Measurements from ENCODE around the gene ZFAND5.

Gene ZFAND5

DNA sequence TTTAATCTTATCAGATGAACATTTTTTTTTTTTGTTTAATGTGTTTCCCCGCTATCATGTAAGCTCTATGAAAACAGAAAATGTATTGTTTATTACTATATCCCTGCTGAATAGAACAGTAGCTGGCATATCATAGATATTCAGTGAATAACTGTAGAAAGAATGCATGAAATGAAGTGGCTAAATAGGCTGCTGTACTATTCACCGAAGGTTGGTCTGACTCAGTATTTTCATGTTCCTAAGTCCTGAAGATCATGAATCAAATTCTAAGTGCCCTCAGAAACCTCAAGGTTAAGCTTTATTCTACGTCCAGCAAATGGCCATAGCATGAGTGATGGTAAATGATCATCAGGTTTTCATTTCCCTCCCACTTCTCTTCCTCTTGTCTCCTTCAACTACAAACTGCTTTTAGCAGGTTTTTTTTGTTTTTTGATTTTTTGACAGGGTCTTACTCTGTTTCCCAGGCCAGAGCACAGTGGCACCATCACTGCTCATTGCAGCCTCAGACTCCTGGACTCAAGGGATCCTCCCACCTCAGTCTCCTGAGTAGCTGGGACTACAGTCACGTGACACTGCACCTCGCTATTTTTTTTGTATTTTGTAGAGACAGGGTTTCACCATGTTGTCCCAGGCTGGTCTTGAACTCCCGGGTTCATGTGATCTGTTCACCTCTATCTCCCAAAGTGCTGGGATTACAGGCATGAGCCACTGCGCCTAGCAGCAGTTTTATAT lies 19.1 kb upstream of the ZFAND5 start:
- Histone ChIP-seq H3K4me1 (ENCODE audit: insufficient read depth, low read length) (no peaks in the 10 kb centered on the region), H3K36me3 (ENCODE audit: insufficient read depth, low read length) (no peaks in the 10 kb centered on the region), H3K9ac (ENCODE audit: low read depth, low read length) (no peak overlapping the region), H3K9me3 (ENCODE audit: control insufficient read depth, insufficient read depth, low read length) (no peaks in the 10 kb centered on the region)

DNA sequence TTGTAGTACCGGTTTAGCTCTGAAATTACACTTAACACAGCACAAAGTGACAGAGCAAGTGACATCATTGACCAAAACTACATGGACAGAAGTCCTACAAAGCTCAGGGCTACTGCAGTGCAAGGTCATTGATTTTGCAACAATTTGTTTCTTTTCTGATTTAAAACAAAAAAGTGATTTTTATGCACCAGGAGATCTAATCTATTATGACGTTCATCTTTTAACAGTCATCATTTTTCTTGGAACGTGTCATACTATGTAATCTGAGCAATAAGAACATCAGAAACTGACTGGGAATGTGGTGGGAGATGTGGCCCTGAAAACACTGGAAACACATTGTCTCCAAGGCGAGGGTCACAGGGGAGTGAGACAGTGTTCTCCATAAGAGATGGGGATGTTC lies 17.4 kb upstream of the ZFAND5 start:
- H3K9ac ChIP-seq (ENCODE audit: low read depth, low read length) = no peak overlapping the region
- no peaks in the 10 kb centered on the region for H3K4me1 ChIP-seq (ENCODE audit: insufficient read depth, low read length)
- H3K36me3 ChIP-seq (ENCODE audit: insufficient read depth, low read length) = no peaks in the 10 kb centered on the region
- H3K9me3 ChIP-seq (ENCODE audit: control insufficient read depth, insufficient read depth, low read length) = no peaks in the 10 kb centered on the region

DNA sequence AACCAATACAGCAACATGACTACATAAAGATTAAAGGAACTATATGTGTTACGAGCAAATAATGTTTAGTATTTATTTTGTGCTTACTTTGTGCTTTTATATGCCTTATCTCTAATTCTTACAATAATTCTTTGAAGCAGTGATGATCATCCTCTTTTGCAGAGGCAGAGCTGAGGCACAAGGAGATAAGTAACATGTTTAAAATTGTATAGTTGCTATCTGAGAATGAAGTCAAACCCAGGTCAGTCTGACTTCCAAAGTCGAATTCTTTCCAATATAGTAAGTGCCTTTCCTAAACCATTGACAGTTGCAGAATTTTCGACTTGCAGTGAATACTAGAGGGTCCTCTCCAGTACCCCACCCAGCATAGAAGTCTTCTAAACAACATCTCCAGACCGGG lies 12.0 kb upstream of the ZFAND5 start:
- H3K4me1 ChIP-seq (ENCODE audit: insufficient read depth, low read length) = no peaks in the 10 kb centered on the region
- H3K9me3 ChIP-seq (ENCODE audit: control insufficient read depth, insufficient read depth, low read length) = no peaks in the 10 kb centered on the region
- H3K36me3 ChIP-seq (ENCODE audit: insufficient read depth, low read length) = no peaks in the 10 kb centered on the region
- no peak overlapping the region for H3K9ac ChIP-seq (ENCODE audit: low read depth, low read length)

DNA sequence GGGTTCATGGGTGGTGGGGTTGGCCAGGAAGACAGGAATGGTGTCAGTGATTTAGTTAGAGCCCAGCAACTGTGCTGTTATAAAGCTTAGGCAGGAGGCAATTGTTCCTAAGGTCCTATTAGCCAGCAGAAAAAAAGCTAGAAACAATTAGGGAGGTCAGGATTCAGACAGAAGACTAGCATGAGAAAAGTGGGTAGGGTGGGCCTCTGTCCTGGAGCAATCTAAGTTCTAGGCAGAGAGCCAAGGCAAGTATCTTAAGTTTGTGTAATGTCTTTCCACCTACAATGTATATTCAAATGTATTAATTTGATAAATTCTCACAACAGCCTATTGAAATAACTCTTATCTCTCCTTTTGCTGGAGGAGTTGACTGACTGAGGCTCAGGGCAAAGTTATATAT lies 6.1 kb upstream of the ZFAND5 start:
- Histone ChIP-seq H3K9me3 (ENCODE audit: control insufficient read depth, insufficient read depth, low read length) (no peaks in the 10 kb centered on the region), H3K4me1 (ENCODE audit: insufficient read depth, low read length) (peaks cover 9% of the 10 kb centered on the region; the same call in 1 of the 2 replicates), H3K36me3 (ENCODE audit: insufficient read depth, low read length) (no peaks in the 10 kb centered on the region), H3K9ac (ENCODE audit: low read depth, low read length) (no peak overlapping the region)

DNA sequence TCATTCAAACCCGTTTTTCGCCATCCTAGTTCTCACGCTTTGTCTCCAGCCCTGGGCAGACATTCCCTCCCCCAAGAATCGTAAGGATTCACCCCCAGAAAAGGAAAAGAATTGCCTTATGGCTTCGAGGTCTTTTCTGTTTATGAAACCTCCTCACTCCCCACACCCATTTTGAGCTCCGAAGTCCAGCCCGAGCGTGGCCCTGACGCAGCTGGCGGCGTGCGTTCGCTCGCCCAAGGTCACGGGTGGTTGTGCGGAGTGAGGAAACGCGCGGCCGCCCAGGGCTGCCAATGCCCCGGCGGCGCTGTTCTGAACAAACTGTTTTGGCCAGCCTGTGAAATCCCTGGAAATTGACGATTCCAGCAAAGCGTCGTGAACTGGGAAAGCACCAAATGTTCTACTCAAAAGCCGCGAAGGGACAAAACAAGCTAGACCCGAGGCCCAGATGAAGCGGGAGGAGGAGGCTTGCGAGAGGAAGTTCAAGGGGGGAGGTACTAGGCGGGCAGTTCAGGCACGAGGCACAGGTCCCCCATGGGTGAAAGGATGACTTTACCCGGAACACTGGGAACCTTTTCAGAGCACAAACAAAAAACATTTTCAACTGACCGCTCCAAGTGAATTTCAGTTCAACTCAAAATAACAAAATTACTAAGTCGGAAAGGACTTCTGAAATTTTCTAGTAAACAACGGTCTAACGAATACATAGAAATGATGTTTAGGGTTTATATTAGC lies 683 bp upstream of the ZFAND5 start:
- Histone ChIP-seq H3K4me1 (ENCODE audit: insufficient read depth, low read length) (peaks cover 9% of the 10 kb centered on the region; the same call in 1 of the 2 replicates), H3K36me3 (ENCODE audit: insufficient read depth, low read length) (peaks cover 4% of the 10 kb centered on the region; the same call in 1 of the 2 replicates), H3K9ac (ENCODE audit: low read depth, low read length) (peak overlapping the region; percentile 88), H3K9me3 (ENCODE audit: control insufficient read depth, insufficient read depth, low read length) (peaks cover 3% of the 10 kb centered on the region; the same call in 1 of the 2 replicates)

DNA sequence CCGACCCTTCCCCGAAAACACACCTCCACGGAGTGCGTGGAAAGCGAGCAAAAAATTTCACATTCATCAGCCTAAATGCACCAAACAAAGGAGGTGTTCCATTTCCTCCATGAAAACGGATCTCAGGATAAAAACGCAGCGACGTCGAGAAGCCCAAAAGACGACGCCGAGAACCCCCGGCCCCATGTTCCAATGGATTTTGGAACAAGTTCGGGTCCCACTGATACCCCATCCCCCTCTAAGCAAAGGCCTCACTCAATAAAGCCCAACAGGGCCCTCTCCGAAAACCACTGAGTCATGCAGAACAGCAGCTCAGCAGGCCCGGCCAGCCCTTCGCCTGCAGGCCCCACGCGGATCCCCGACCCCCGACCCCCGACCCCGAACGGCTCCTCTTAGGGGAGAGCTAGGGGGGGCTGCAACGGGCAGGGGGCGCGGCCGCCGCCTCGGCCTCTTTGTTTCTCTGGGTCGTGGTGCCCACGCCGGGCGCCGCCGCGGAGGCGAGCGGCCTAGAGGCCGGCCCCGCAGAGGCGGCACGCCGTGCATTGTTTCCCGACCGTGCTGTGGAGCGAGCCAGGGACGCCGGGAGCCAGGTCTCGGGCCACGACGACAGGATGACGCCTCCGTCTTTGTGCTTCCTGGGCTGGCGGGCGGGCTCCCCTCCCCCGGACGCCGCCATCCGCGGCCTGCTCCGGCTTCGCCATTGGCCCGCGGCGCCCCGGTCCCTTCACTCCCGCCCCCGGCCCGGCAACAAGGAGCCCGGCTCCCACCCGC lies 915 bp downstream of the ZFAND5 start:
- Histone ChIP-seq H3K36me3 (ENCODE audit: insufficient read depth, low read length) (peaks cover 15% of the 10 kb centered on the region), H3K9ac (ENCODE audit: low read depth, low read length) (peak overlapping the region; percentile 96), H3K4me1 (ENCODE audit: insufficient read depth, low read length) (peaks cover 12% of the 10 kb centered on the region; the same call in 1 of the 2 replicates), H3K9me3 (ENCODE audit: control insufficient read depth, insufficient read depth, low read length) (peaks cover 3% of the 10 kb centered on the region; the same call in 1 of the 2 replicates)

DNA sequence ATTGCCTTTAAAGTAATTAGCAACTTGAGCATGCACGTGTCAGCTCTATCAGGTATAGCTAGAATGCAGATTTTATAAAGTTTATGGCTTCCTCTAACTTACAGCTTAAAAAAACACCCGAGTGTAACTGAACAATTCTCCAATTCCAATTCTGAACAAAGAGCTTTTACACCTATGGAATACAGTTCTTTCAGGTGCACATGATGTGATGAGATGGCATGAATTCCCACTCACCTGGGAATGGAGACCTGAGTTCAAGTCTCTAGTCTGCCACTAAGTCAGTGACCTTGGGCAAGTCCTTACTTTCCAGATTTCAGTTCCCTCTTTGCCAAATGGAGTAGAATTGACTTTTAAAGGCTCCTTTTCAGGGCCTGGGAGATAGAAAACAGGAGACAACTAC lies 1.8 kb downstream of the ZFAND5 start:
- peaks cover 12% of the 10 kb centered on the region; the same call in 1 of the 2 replicates for H3K4me1 ChIP-seq (ENCODE audit: insufficient read depth, low read length)
- H3K9ac ChIP-seq (ENCODE audit: low read depth, low read length) = peak overlapping the region; percentile 96
- peaks cover 3% of the 10 kb centered on the region; the same call in 1 of the 2 replicates for H3K9me3 ChIP-seq (ENCODE audit: control insufficient read depth, insufficient read depth, low read length)
- H3K36me3 ChIP-seq (ENCODE audit: insufficient read depth, low read length) = peaks cover 23% of the 10 kb centered on the region

DNA sequence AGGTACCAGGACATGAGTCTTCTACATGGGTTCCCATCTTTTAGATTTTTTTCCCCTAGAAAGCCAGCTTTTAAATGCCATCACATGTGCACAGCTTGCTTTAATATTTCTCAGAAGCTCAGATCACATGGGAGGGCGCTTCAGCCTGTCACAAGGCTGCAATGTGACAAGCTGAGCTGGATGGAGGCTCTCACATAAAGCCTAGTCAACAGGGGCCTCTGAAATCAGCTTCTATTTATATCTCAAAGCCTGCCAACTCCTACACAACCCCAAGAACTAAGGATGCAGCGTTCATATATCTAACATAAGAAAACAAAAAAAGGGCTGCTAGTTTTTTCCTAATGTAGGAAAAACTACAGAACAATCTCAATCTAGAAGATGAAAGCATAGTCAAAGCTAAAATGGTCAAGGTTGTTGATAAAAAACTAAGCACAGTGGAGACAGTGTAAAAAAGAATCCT lies 2.3 kb downstream of the ZFAND5 start:
- peak overlapping the region; percentile 96 for H3K9ac ChIP-seq (ENCODE audit: low read depth, low read length)
- H3K9me3 ChIP-seq (ENCODE audit: control insufficient read depth, insufficient read depth, low read length) = peaks cover 3% of the 10 kb centered on the region; the same call in 1 of the 2 replicates
- peaks cover 23% of the 10 kb centered on the region for H3K36me3 ChIP-seq (ENCODE audit: insufficient read depth, low read length)
- H3K4me1 ChIP-seq (ENCODE audit: insufficient read depth, low read length) = peaks cover 12% of the 10 kb centered on the region; the same call in 1 of the 2 replicates

DNA sequence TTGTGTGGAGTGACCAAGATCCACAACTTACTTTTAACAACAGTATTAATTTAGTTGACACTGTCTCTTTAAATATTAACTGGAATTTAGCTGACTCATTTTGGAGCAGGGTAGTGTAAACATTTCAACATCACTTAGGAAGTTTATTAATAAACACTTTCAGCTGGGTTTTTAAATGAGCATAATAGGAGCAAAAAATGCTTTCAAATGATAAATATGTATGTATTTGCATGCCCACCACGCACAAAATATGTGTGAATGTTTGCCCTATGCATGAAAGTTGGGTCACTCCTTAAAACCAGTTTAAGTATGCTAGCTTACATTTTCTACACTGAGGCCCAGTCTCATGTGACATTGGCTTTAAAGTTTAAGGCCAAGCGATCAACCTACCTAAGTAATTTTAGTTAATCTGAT lies 2.9 kb downstream of the ZFAND5 start:
- Histone ChIP-seq H3K4me1 (ENCODE audit: insufficient read depth, low read length) (peaks cover 11% of the 10 kb centered on the region; the same call in 1 of the 2 replicates), H3K9me3 (ENCODE audit: control insufficient read depth, insufficient read depth, low read length) (peaks cover 3% of the 10 kb centered on the region; the same call in 1 of the 2 replicates), H3K36me3 (ENCODE audit: insufficient read depth, low read length) (peaks cover 23% of the 10 kb centered on the region), H3K9ac (ENCODE audit: low read depth, low read length) (peak overlapping the region; percentile 96; the same call in 1 of the 2 replicates)

DNA sequence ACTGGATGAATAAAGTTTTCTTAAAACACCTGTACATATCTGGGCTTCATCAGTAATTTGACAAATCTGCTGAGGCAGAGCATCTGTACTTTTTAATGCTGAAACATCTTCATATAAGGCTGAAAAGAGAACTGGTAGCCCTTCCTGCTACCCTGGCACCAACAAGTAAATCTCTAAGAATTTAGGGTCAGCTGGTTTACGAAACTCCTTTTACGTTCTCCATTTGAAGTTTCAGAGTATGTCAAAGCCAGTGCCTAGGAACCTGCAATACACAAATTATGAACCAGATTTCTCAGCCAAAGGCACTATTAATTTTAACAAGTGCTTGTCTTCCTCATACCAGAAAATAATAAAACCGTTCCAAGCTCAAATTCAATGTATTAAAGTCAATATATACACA lies 3.8 kb downstream of the ZFAND5 start:
- H3K9me3 ChIP-seq (ENCODE audit: control insufficient read depth, insufficient read depth, low read length) = peaks cover 3% of the 10 kb centered on the region; the same call in 1 of the 2 replicates
- H3K4me1 ChIP-seq (ENCODE audit: insufficient read depth, low read length) = peaks cover 3% of the 10 kb centered on the region; the same call in 1 of the 2 replicates
- no peak overlapping the region for H3K9ac ChIP-seq (ENCODE audit: low read depth, low read length)
- peaks cover 32% of the 10 kb centered on the region for H3K36me3 ChIP-seq (ENCODE audit: insufficient read depth, low read length)

DNA sequence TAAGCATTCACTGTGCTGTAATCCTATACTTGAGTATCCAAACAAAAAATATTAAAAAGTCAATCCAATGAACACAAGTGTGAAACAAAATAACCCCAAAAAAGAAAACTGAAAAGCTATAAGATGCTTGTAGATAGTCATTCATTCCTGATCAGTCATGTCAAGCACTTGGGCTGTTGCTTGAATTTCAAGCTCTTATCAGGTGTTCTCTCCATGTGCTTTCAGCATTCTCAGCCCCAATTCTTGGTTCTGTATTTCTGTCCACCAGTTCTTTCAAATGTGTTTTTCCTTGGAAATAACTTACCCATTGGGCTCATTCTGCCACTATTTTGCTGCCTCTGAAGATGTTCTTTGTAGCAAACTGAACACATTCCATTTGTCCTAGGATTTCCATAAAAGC lies 4.7 kb downstream of the ZFAND5 start:
- Histone ChIP-seq H3K4me1 (ENCODE audit: insufficient read depth, low read length) (peaks cover 3% of the 10 kb centered on the region; the same call in 1 of the 2 replicates), H3K9me3 (ENCODE audit: control insufficient read depth, insufficient read depth, low read length) (peaks cover 3% of the 10 kb centered on the region; the same call in 1 of the 2 replicates), H3K36me3 (ENCODE audit: insufficient read depth, low read length) (peaks cover 40% of the 10 kb centered on the region), H3K9ac (ENCODE audit: low read depth, low read length) (no peak overlapping the region)

DNA sequence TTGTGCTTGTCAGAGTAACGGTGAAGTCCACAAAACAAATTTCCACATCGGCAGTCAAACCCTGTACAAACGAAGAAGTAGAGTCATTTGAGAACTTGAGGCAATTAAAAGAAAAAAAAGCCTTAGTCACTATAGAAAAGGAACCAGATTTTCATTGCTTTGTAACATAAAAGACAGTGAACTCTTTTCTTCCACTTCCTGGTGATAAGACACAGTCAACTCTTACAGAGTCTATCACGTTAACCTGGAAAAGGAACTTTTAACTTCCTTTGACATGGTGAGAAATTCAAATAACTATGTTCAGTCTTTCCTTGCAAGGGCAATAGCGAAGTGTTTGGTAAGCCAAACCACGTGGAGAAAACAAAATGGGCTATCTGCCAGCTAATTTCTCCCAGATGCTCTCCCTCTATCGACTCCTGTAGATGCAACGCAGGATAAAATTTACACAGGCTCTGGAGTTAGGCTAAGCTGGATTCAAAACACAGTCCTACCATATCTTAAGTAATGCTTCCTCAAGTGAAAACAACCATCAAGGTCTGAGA lies 8.9 kb downstream of the ZFAND5 start:
- Histone ChIP-seq H3K36me3 (ENCODE audit: insufficient read depth, low read length) (peaks cover 46% of the 10 kb centered on the region), H3K9me3 (ENCODE audit: control insufficient read depth, insufficient read depth, low read length) (no peaks in the 10 kb centered on the region), H3K9ac (ENCODE audit: low read depth, low read length) (no peak overlapping the region), H3K4me1 (ENCODE audit: insufficient read depth, low read length) (peaks cover 3% of the 10 kb centered on the region; the same call in 1 of the 2 replicates)

DNA sequence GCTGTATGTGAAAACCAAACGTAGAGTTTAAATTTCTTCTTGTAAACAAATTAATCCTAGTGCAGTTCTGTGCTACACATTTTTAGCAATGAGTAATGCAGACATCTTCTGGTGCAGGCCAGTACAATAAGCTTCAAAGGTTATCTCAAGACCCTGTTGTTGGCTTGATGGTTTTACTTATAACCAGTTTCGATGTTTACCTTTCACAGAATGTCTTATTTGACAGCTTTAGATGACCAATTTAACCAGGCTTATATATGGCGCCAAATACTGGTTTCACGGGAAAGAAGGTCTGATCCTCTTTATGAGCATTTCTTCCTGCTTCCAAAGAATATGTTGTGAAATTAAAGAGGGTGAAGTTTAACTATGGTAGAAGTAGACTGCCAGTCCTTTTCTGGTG lies 9.9 kb downstream of the ZFAND5 start:
- Histone ChIP-seq H3K9me3 (ENCODE audit: control insufficient read depth, insufficient read depth, low read length) (no peaks in the 10 kb centered on the region), H3K9ac (ENCODE audit: low read depth, low read length) (no peak overlapping the region), H3K4me1 (ENCODE audit: insufficient read depth, low read length) (0 out of 2 replicates have a peak, but pooled peaks cover 3% of the 10 kb centered on the region), H3K36me3 (ENCODE audit: insufficient read depth, low read length) (peaks cover 43% of the 10 kb centered on the region)

DNA sequence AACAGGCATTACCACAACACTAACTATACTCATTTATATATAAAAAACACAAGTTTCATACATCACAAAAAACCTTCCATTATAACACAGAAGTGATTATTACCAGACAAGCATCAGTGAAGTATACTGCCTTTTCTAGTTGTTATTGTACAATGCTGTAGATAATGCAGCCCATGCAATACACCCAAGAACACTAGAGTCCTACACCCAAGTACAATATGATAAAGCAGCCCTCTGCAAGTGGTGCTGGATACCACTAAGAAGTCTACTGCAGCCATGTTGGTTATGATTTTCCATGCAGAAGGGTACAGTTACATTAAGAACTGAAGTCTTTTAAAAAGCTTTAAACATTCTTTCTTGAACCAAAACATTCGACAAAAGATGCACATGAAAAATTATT lies 10.3 kb downstream of the ZFAND5 start:
- H3K9me3 ChIP-seq (ENCODE audit: control insufficient read depth, insufficient read depth, low read length) = no peaks in the 10 kb centered on the region

More for the DNA sequence above, 10.3 kb downstream of the ZFAND5 start:
- Histone ChIP-seq H3K36me3 (ENCODE audit: insufficient read depth, low read length) (peaks cover 40% of the 10 kb centered on the region), H3K4me1 (ENCODE audit: insufficient read depth, low read length) (0 out of 2 replicates have a peak, but pooled peaks cover 2% of the 10 kb centered on the region), H3K9ac (ENCODE audit: low read depth, low read length) (no peak overlapping the region)

Measured in ES-I3 (cell line).